Measurements from ENCODE around the gene INCENP.

Gene INCENP

GRCh38 chr11:62125316-62125715 is 1.5 kb downstream of the INCENP start:
- no peak for DNase-seq

GRCh38 chr11:62125881-62126280 is 2.1 kb downstream of the INCENP start:
- no peak for DNase-seq

GRCh38 chr11:62127426-62127825 is 3.6 kb downstream of the INCENP start:
- DNase-seq, result no peak

- no peak for DNase-seq
Measured at GRCh38 chr11:62127941-62128770, 4.3 kb downstream of the INCENP start.

GRCh38 chr11:62128835-62129234 is 5.0 kb downstream of the INCENP start:
- DNase-seq, result no peak

- DNase-seq, result no peak
Measured at GRCh38 chr11:62129590-62130282, 5.9 kb downstream of the INCENP start.

GRCh38 chr11:62130283-62131169 is 6.7 kb downstream of the INCENP start:
- no peak for DNase-seq

- no peak for DNase-seq
Measured at GRCh38 chr11:62131170-62131464, 7.3 kb downstream of the INCENP start.

- DNase-seq, result no peak
Measured at GRCh38 chr11:62132191-62132590, 8.4 kb downstream of the INCENP start.

- DNase-seq, result no peak
Measured at GRCh38 chr11:62132689-62133293, 9.0 kb downstream of the INCENP start.

GRCh38 chr11:62133328-62134065 is 9.7 kb downstream of the INCENP start:
- DNase-seq, result no peak

GRCh38 chr11:62137276-62137861 is 13.6 kb downstream of the INCENP start:
- DNase-seq, result peak; percentile 72

- DNase-seq, result no peak
Measured at GRCh38 chr11:62137881-62138629, 14.2 kb downstream of the INCENP start.

GRCh38 chr11:62138630-62139425 is 15.0 kb downstream of the INCENP start:
- DNase-seq, result no peak

- DNase-seq, result no peak
Measured at GRCh38 chr11:62139526-62140303, 15.9 kb downstream of the INCENP start.

GRCh38 chr11:62140304-62141110 is 16.7 kb downstream of the INCENP start:
- no peak for DNase-seq

GRCh38 chr11:62141111-62142042 is 17.6 kb downstream of the INCENP start:
- no peak for DNase-seq

- no peak for DNase-seq
Measured at GRCh38 chr11:62142043-62142375, 18.2 kb downstream of the INCENP start.

Measured in DMS 273 treated with DMSO at 0.1 percent for 48 hours (cell line).